Kidney glomerular epithelial cell (primary cell): ENCODE data around the gene PYM1.
"Not testable (repeated sequence)": the region's sequence is repeated elsewhere in the genome, so short reads cannot be mapped to it uniquely, and the experiment has no call there.

Source experiments
- DNase-seq: peaks from one replicate; lab custom pipeline; 2025; lab: John Stamatoyannopoulos, UW

The PYM1 gene

GRCh38 chr12:55908726-55909512 is 18.8 kb downstream of the PYM1 start:
- no peak for DNase-seq

GRCh38 chr12:55906056-55906455 is 21.6 kb downstream of the PYM1 start:
- DNase-seq: no peak

GRCh38 chr12:55901881-55902490 is 25.7 kb downstream of the PYM1 start:
- DNase-seq: no peak

GRCh38 chr12:55899082-55899481 is 28.6 kb downstream of the PYM1 start:
- no peak for DNase-seq

- DNase-seq: no peak
Observed at GRCh38 chr12:55893723-55894122, 34.0 kb downstream of the PYM1 start.

GRCh38 chr12:55891310-55891709 is 36.4 kb downstream of the PYM1 start:
- DNase-seq: no peak

GRCh38 chr12:55885113-55885512 is 42.6 kb downstream of the PYM1 start:
- no peak for DNase-seq

GRCh38 chr12:55877824-55878223 is 49.9 kb downstream of the PYM1 start:
- no peak for DNase-seq

- DNase-seq: no peak
Observed at GRCh38 chr12:55875704-55876467, 51.8 kb downstream of the PYM1 start.

GRCh38 chr12:55874443-55874842 is 53.3 kb downstream of the PYM1 start:
- no peak for DNase-seq

- DNase-seq: not testable (repeated sequence)
Observed at GRCh38 chr12:55866454-55867004, 61.2 kb downstream of the PYM1 start.

GRCh38 chr12:55865327-55865726 is 62.4 kb downstream of the PYM1 start:
- no peak for DNase-seq

- DNase-seq: not testable (repeated sequence)
Observed at GRCh38 chr12:55862931-55863330, 64.8 kb downstream of the PYM1 start.

GRCh38 chr12:55862286-55862685 is 65.4 kb downstream of the PYM1 start:
- no peak for DNase-seq

- no peak for DNase-seq
Observed at GRCh38 chr12:55861871-55862270, 65.8 kb downstream of the PYM1 start.

- no peak for DNase-seq
Observed at GRCh38 chr12:55861396-55861795, 66.3 kb downstream of the PYM1 start.

GRCh38 chr12:55852740-55853139 is 75.0 kb downstream of the PYM1 start:
- DNase-seq: no peak
